Fibroblast of villous mesenchyme (primary cell): ENCODE measurements around the gene RAD54L2. TPM values are rescaled to one million over a fixed set of nuclear protein-coding genes. Genes with fewer than 3 reads are reported as not detected.
A peak's percentile ranks its signal among the peaks of the same experiment; 100 is the strongest.

Experiments
- DNase-seq: peaks from one replicate; pipeline ENCODE4 v3.0.0-alpha.2; 2010; ENCODE audit warnings: low read depth
- H3K4me3 ChIP-seq: 2 replicates; pipeline ENCODE4 v1.5.1; 2011; ENCODE audit warnings: low read depth, mild to moderate bottlenecking, low read length
- total RNA-seq: library from RNA; depleted of rRNA; stranded (reverse); fragments of >200 nt; gene quantifications from 2 replicates; pipeline ENCODE4 v1.2.3, GENCODE V29; 2012
- TF ChIP-seq, protein P1 (sequence below): IDR thresholded peaks from 2 replicates; pipeline ENCODE4 v1.5.1; 2012; ENCODE audit warnings: low read depth, mild to moderate bottlenecking, low read length; ENCODE audit not compliant: insufficient read depth

RAD54L2 gene, protein sequence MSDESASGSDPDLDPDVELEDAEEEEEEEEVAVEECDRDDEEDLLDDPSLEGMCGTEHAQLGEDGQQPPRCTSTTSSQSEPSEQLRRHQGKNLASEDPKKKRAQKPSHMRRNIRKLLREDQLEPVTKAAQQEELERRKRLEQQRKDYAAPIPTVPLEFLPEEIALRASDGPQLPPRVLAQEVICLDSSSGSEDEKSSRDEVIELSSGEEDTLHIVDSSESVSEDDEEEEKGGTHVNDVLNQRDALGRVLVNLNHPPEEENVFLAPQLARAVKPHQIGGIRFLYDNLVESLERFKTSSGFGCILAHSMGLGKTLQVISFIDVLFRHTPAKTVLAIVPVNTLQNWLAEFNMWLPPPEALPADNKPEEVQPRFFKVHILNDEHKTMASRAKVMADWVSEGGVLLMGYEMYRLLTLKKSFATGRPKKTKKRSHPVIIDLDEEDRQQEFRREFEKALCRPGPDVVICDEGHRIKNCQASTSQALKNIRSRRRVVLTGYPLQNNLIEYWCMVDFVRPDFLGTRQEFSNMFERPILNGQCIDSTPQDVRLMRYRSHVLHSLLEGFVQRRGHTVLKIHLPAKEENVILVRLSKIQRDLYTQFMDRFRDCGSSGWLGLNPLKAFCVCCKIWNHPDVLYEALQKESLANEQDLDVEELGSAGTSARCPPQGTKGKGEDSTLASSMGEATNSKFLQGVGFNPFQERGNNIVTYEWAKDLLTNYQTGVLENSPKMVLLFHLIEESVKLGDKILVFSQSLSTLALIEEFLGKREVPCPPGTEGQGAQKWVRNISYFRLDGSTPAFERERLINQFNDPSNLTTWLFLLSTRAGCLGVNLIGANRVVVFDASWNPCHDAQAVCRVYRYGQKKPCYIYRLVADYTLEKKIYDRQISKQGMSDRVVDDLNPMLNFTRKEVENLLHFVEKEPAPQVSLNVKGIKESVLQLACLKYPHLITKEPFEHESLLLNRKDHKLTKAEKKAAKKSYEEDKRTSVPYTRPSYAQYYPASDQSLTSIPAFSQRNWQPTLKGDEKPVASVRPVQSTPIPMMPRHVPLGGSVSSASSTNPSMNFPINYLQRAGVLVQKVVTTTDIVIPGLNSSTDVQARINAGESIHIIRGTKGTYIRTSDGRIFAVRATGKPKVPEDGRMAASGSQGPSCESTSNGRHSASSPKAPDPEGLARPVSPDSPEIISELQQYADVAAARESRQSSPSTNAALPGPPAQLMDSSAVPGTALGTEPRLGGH (N-terminal part only)
- total RNA-seq: 26.3 and 26.7 TPM in 2 replicates

DNA sequence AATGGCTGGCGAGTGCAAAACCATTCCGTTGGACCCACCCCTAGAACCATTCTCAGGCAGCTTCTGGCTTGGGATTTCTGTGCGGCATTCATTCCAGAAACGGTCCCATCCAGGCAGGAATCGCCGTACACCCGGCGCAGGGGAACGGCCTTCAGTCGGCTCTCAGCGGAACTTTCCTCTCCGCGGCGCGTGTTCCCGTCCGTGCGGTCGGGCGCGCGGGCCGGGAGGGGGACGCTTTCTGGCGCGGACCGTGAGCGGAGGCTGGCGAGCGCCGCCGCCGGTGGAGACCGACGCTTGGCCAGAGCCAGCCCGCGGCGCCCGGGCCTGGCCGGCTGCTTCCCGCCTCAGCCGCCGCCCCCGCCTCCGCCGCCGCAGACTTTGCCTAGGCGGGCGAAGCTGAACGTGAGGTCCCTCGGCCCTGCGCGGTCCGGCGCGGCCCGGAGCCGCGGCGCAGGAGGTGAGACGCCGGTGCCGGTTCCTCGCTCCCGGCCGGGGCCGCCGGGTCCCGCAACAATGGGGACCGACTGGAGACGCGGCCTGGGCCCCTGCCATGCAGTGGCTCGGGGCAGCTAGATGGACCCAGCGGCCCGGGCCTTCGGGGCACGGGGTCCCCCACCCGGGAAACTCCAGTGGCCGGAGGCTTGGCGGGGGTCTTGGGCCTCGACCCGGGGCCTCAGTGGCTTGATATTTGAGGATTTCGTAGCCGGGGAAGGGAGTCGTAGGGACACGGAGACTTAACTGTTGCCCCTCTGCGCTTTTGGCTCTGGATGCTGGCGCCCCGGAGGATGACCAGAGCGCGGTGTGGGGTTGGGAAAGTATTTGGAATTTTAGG lies at the start of gene RAD54L2:
RAD54L2 (plus strand) TSS at position 261 of the 832 bp plus-strand sequence. CDS start 51,702 bp downstream, outside the sequence.
- TF ChIP-seq, protein P1, sequence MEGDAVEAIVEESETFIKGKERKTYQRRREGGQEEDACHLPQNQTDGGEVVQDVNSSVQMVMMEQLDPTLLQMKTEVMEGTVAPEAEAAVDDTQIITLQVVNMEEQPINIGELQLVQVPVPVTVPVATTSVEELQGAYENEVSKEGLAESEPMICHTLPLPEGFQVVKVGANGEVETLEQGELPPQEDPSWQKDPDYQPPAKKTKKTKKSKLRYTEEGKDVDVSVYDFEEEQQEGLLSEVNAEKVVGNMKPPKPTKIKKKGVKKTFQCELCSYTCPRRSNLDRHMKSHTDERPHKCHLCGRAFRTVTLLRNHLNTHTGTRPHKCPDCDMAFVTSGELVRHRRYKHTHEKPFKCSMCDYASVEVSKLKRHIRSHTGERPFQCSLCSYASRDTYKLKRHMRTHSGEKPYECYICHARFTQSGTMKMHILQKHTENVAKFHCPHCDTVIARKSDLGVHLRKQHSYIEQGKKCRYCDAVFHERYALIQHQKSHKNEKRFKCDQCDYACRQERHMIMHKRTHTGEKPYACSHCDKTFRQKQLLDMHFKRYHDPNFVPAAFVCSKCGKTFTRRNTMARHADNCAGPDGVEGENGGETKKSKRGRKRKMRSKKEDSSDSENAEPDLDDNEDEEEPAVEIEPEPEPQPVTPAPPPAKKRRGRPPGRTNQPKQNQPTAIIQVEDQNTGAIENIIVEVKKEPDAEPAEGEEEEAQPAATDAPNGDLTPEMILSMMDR: peak; percentile 18
- peak; percentile 85 for DNase-seq
- peak within 1 kb of the TSS; percentile 87 for H3K4me3 ChIP-seq

DNA sequence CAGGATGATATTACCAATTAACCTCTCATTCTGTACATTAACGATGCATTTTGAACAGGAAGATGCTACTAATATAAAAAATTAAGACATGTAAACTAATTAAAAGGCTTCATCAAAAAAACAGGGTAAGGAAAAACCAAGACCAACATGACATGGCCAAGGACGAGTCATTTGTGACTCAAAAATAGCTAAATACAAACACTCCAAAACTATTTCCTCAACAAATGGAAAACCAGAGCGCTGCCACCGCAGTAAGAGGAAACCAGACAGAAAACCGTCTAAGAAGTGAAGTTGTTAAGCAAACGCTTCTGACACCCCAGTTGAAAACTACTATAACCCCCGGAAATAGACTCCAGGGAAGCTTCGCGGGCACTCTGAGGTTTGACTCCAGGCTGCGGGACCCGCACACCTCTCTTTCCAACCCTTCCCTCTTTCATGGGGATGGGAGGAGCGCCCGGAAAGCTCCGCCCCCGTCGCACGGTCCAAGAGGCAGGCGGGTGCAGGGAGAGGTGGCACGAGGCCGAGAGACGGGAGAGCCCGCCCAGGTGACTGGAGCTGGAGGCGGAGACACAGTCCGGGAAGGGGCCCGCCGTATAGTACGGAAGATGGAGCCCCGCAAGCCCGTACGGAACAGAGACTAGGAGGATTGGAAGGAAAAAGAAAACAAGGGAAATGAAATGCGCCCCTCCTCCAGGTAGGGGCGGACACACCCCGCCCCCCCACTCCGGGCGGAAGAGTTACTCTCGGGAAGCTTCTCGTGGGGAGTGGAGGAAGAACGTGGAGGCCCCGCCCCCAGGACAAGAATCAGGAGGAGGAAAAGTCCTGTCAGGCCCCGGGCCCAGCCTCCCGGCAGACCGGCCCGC lies 39.4 kb upstream of the RAD54L2 start:
- TF ChIP-seq, protein P1: no peak
- peak overlapping the region; percentile 84 for H3K4me3 ChIP-seq
- peak; percentile 96 for DNase-seq

DNA sequence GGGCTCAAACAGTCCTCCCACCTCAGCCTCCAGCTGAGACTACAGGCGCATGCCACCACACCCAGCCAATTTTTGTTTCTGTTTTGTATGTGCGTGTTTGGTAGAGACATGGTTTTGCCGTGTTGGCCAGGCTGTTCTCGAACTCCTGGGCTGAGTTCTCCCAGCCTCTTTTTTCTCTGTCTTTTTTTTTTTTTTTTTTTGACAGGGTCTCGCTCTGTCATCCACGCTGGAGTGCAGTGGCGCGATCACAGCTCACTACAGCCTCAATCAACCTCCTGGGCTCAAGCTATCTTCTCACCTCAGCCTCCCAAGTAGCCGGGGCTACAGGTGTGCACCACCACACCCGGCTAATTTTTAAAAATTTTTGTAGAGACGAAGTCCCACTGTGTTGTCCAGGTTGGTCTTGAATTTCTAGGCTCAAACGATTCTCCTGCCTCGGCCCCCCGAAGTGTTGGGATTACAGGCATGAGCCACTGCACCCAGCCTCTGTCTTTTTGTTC lies 37.8 kb upstream of the RAD54L2 start:
- TF ChIP-seq, protein P1: no peak
- DNase-seq: no peak
- peak overlapping the region; percentile 44 for H3K4me3 ChIP-seq

DNA sequence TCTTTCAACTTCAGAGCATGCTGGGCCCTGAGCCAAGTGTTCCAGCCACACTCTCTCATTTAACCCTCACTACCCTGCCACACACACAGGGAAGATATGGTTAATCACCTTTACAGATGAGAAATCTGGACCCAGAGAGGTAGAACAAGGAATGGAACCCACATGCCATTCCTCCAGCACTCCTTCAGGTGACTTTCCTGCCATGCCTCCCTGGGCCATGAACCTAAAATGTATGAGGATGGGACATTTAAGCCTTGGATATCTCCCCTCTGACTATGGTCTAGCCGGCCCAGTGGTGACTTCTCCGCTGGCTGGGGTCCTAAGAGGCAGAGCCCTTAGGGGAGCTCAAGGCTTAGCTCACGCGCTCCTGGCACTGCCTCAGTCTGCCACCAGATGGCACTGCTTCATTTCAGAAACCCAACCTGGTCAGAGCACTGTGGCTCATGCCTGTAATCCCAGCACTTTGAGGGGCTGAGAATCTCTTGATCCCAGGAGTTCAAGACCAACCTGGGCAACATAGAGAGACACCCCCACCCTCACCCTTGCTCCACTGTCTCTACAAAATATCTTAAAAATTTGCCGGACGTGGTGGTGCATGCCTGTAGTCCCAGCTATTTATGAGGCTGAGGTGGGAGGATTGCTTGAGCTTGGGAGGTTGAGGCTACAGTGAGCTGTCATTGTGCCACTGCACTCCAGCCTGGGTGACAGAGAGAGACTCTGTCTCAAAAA lies 36.5 kb upstream of the RAD54L2 start:
- TF ChIP-seq, protein P1: peak; percentile 93
- peak; percentile 76 for DNase-seq
- H3K4me3 ChIP-seq: no peak overlapping the region

DNA sequence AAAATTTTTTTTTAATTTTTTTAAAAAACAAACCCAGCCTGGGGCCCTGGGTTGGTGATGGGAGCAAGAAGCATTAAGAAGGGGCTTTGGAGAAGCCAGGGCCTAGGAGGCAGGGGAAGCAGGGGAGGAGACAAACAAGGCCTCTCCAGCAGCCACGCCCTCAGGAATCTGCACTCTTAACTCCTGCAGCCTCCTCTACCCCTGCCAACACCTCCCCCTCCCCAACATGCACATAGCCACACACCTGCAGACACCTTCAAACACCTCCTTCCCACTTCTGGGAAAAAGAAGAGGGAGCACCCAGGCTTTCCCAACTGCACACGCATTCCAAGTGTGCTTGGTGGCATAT lies 36.0 kb upstream of the RAD54L2 start:
- DNase-seq: no peak
- H3K4me3 ChIP-seq: no peak overlapping the region
- TF ChIP-seq, protein P1: no peak
